Neural cell (in vitro differentiated cells): ENCODE results near the gene CADPS2. TPM values are rescaled to one million over a fixed set of nuclear protein-coding genes. Genes with fewer than 3 reads are reported as not detected.

Experiments used
- H2AFZ ChIP-seq: fragments of 200-600, 300-800 bp; sonication (generic), shearing (Covaris generic); 2 replicates; pipeline ENCODE4 v1.6.0; 2014; ENCODE audit warnings: low read depth, mild to moderate bottlenecking, antibody characterized with exemption, low read length, moderate library complexity
- H3F3A ChIP-seq: fragments of 200-600 bp; shearing (Covaris generic); 2 replicates; pipeline ENCODE4 v1.6.1; 2016; ENCODE audit warnings: mild to moderate bottlenecking, moderate library complexity, mixed read lengths, antibody characterized with exemption, low read length; ENCODE audit not compliant: insufficient read depth, poor library complexity, severe bottlenecking
- H3K27ac ChIP-seq: fragments of 200-600, 300-800 bp; sonication (generic), shearing (Covaris generic); 2 replicates; pipeline ENCODE4 v1.5.1; 2014; ENCODE audit warnings: mild to moderate bottlenecking, low read length, moderate library complexity
- H3K27me3 ChIP-seq: fragments of 300-800, 200-600 bp; sonication (generic), shearing (Covaris generic); 2 replicates; pipeline ENCODE4 v1.6.0; 2014; ENCODE audit warnings: mild to moderate bottlenecking, low read depth, low read length, moderate library complexity; ENCODE audit not compliant: insufficient read depth
- H3K36me3 ChIP-seq: fragments of 300-800, 200-600 bp; sonication (generic), shearing (Covaris generic); 2 replicates; pipeline ENCODE4 v1.5.1; 2014; ENCODE audit warnings: mild to moderate bottlenecking, antibody characterized with exemption, low read length, moderate library complexity; ENCODE audit not compliant: insufficient read depth
- H3K4me2 ChIP-seq: fragments of 300-800, 200-600 bp; sonication (generic), shearing (Covaris generic); 2 replicates; pipeline ENCODE4 v1.6.0; 2014; ENCODE audit warnings: mild to moderate bottlenecking, low read length
- H3K4me3 ChIP-seq: fragments of 300-800, 200-600 bp; sonication (generic), shearing (Covaris generic); 2 replicates; pipeline ENCODE4 v1.5.1; 2014; ENCODE audit warnings: mild to moderate bottlenecking, low read length, moderate library complexity
- H3K79me2 ChIP-seq: fragments of 200-600 bp; shearing (Covaris generic); replicated peaks from 2 replicates; pipeline ENCODE4 v1.6.0; 2014; ENCODE audit warnings: mild to moderate bottlenecking, low read length, moderate library complexity; ENCODE audit not compliant: insufficient read depth
- H3K9ac ChIP-seq: fragments of 300-800, 200-600 bp; sonication (generic), shearing (Covaris generic); 2 replicates; pipeline ENCODE4 v1.6.1; 2016; ENCODE audit warnings: mild to moderate bottlenecking, low read length, mixed read lengths
- H3K9me2 ChIP-seq: fragments of 200-600 bp; shearing (Covaris generic); 2 replicates; pipeline ENCODE4 v1.6.1; 2016; ENCODE audit warnings: mild to moderate bottlenecking, low read length, mixed read lengths; ENCODE audit not compliant: insufficient read depth
- H3K9me3 ChIP-seq: fragments of 200-600, 300-800 bp; sonication (generic), shearing (Covaris generic); 2 replicates; pipeline ENCODE4 v1.6.1; 2016; ENCODE audit warnings: mild to moderate bottlenecking, mixed run types, low read length, moderate library complexity, mixed read lengths
- H4K20me1 ChIP-seq: fragments of 200-600 bp; shearing (Covaris generic); 2 replicates; pipeline ENCODE4 v1.6.1; 2016; ENCODE audit warnings: mild to moderate bottlenecking, mixed run types; ENCODE audit not compliant: insufficient read depth
- EP300 ChIP-seq: fragments of 450-650 bp; conservative IDR thresholded peaks from 2 replicates; pipeline ENCODE4 v1.6.1; 2014; ENCODE audit warnings: antibody characterized with exemption, mild to moderate bottlenecking, moderate library complexity; ENCODE audit not compliant: poor library complexity, severe bottlenecking
- EZH2 ChIP-seq: fragments of 200-600, 300-800 bp; shearing (Covaris generic), sonication (generic); IDR thresholded peaks from 2 replicates; pipeline ENCODE4 v1.6.1; 2014; ENCODE audit warnings: antibody characterized with exemption, low read length, borderline replicate concordance, mild to moderate bottlenecking; ENCODE audit not compliant: insufficient read depth, poor library complexity, severe bottlenecking
- MXI1 ChIP-seq: fragments of 450-650 bp; conservative IDR thresholded peaks from 2 replicates; pipeline ENCODE4 v1.6.1; 2014; ENCODE audit warnings: antibody characterized with exemption, mild to moderate bottlenecking; ENCODE audit not compliant: poor library complexity, severe bottlenecking
- POLR2AphosphoS5 ChIP-seq: IDR thresholded peaks from 2 replicates; pipeline ENCODE4 v1.6.1; 2012
- RAD21 ChIP-seq: fragments of 450-650 bp; conservative IDR thresholded peaks from 2 replicates; pipeline ENCODE4 v1.6.1; 2014; ENCODE audit warnings: antibody characterized with exemption, mild to moderate bottlenecking, moderate library complexity
- SMC3 ChIP-seq: fragments of 450-650 bp; conservative IDR thresholded peaks from 2 replicates; pipeline ENCODE4 v1.6.1; 2014; ENCODE audit warnings: antibody characterized with exemption, mild to moderate bottlenecking, moderate library complexity; ENCODE audit not compliant: poor library complexity
- TAF1 ChIP-seq: IDR thresholded peaks from 2 replicates; pipeline ENCODE4 v1.6.1; 2012; ENCODE audit warnings: low read depth
- polyA plus RNA-seq: library from polyadenylated mRNA; depleted of rRNA; stranded (reverse); fragments of >200 nt; gene quantifications from 2 replicates; pipeline ENCODE4 v1.2.3, GENCODE V29; 2014
- TF ChIP-seq, protein P1 (sequence below): fragments of 450-650 bp; IDR thresholded peaks from 2 replicates; pipeline ENCODE4 v1.5.1; 2014; ENCODE audit warnings: antibody characterized with exemption, mild to moderate bottlenecking, moderate library complexity; ENCODE audit not compliant: poor library complexity, severe bottlenecking
- TF ChIP-seq, protein P2 (sequence below): IDR thresholded peaks from 2 replicates; pipeline ENCODE4 v1.6.1; 2012; ENCODE audit warnings: borderline replicate concordance

Gene CADPS2
- polyA plus RNA-seq, 1 donor from 2014 or later = 5.9 TPM

- Histone ChIP-seq H3K27ac (no peak overlapping the region), H3K79me2 (no peaks in the 10 kb centered on the region), H3K4me2 (no peak overlapping the region), H3K9ac (no peak overlapping the region), H3F3A (no peaks in the 10 kb centered on the region), H3K9me2 (no peaks in the 10 kb centered on the region), H3K27me3 (no peaks in the 10 kb centered on the region), H3K36me3 (no peaks in the 10 kb centered on the region), H3K9me3 (no peaks in the 10 kb centered on the region), H2AFZ (no peak overlapping the region), H3K4me3 (no peak overlapping the region), H4K20me1 (no peaks in the 10 kb centered on the region)
- TF ChIP-seq, protein P1, sequence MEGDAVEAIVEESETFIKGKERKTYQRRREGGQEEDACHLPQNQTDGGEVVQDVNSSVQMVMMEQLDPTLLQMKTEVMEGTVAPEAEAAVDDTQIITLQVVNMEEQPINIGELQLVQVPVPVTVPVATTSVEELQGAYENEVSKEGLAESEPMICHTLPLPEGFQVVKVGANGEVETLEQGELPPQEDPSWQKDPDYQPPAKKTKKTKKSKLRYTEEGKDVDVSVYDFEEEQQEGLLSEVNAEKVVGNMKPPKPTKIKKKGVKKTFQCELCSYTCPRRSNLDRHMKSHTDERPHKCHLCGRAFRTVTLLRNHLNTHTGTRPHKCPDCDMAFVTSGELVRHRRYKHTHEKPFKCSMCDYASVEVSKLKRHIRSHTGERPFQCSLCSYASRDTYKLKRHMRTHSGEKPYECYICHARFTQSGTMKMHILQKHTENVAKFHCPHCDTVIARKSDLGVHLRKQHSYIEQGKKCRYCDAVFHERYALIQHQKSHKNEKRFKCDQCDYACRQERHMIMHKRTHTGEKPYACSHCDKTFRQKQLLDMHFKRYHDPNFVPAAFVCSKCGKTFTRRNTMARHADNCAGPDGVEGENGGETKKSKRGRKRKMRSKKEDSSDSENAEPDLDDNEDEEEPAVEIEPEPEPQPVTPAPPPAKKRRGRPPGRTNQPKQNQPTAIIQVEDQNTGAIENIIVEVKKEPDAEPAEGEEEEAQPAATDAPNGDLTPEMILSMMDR = no peak
- TF ChIP-seq EP300 (no peak), RAD21 (no peak), EZH2 (no peak), TAF1 (no peak), SMC3 (no peak), POLR2AphosphoS5 (no peak), MXI1 (no peak)
- TF ChIP-seq, protein P2, sequence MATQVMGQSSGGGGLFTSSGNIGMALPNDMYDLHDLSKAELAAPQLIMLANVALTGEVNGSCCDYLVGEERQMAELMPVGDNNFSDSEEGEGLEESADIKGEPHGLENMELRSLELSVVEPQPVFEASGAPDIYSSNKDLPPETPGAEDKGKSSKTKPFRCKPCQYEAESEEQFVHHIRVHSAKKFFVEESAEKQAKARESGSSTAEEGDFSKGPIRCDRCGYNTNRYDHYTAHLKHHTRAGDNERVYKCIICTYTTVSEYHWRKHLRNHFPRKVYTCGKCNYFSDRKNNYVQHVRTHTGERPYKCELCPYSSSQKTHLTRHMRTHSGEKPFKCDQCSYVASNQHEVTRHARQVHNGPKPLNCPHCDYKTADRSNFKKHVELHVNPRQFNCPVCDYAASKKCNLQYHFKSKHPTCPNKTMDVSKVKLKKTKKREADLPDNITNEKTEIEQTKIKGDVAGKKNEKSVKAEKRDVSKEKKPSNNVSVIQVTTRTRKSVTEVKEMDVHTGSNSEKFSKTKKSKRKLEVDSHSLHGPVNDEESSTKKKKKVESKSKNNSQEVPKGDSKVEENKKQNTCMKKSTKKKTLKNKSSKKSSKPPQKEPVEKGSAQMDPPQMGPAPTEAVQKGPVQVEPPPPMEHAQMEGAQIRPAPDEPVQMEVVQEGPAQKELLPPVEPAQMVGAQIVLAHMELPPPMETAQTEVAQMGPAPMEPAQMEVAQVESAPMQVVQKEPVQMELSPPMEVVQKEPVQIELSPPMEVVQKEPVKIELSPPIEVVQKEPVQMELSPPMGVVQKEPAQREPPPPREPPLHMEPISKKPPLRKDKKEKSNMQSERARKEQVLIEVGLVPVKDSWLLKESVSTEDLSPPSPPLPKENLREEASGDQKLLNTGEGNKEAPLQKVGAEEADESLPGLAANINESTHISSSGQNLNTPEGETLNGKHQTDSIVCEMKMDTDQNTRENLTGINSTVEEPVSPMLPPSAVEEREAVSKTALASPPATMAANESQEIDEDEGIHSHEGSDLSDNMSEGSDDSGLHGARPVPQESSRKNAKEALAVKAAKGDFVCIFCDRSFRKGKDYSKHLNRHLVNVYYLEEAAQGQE = no peak
These were observed 542.5 kb downstream of the CADPS2 start for GRCh38 chr7:122343601-122344302.

- no peak overlapping the region for H3K4me3 ChIP-seq
- H3K27me3 ChIP-seq = no peaks in the 10 kb centered on the region
- no peak overlapping the region for H3K9ac ChIP-seq
- H3K9me3 ChIP-seq = no peaks in the 10 kb centered on the region
- H4K20me1 ChIP-seq = no peaks in the 10 kb centered on the region
- no peaks in the 10 kb centered on the region for H3F3A ChIP-seq
- no peak for TF ChIP-seq EZH2
- TF ChIP-seq MXI1 = no peak
- TF ChIP-seq TAF1 = no peak
- TF ChIP-seq, protein P2 = no peak
- no peak for TF ChIP-seq POLR2AphosphoS5
- TF ChIP-seq SMC3 = no peak
- TF ChIP-seq, protein P1 = no peak
- no peak for TF ChIP-seq EP300
- TF ChIP-seq RAD21 = no peak
- H3K27ac ChIP-seq = no peak overlapping the region
- H3K79me2 ChIP-seq = no peaks in the 10 kb centered on the region
- H3K36me3 ChIP-seq = no peaks in the 10 kb centered on the region
- H3K4me2 ChIP-seq = no peak overlapping the region
- no peaks in the 10 kb centered on the region for H3K9me2 ChIP-seq
- no peak overlapping the region for H2AFZ ChIP-seq
These were observed 545.8 kb downstream of the CADPS2 start for GRCh38 chr7:122340427-122340826.
